ENCODE measurements around the gene HIRA.
A peak's percentile ranks its signal among the peaks of the same experiment; 100 is the strongest.

HIRA gene, protein sequence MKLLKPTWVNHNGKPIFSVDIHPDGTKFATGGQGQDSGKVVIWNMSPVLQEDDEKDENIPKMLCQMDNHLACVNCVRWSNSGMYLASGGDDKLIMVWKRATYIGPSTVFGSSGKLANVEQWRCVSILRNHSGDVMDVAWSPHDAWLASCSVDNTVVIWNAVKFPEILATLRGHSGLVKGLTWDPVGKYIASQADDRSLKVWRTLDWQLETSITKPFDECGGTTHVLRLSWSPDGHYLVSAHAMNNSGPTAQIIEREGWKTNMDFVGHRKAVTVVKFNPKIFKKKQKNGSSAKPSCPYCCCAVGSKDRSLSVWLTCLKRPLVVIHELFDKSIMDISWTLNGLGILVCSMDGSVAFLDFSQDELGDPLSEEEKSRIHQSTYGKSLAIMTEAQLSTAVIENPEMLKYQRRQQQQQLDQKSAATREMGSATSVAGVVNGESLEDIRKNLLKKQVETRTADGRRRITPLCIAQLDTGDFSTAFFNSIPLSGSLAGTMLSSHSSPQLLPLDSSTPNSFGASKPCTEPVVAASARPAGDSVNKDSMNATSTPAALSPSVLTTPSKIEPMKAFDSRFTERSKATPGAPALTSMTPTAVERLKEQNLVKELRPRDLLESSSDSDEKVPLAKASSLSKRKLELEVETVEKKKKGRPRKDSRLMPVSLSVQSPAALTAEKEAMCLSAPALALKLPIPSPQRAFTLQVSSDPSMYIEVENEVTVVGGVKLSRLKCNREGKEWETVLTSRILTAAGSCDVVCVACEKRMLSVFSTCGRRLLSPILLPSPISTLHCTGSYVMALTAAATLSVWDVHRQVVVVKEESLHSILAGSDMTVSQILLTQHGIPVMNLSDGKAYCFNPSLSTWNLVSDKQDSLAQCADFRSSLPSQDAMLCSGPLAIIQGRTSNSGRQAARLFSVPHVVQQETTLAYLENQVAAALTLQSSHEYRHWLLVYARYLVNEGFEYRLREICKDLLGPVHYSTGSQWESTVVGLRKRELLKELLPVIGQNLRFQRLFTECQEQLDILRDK

DNA sequence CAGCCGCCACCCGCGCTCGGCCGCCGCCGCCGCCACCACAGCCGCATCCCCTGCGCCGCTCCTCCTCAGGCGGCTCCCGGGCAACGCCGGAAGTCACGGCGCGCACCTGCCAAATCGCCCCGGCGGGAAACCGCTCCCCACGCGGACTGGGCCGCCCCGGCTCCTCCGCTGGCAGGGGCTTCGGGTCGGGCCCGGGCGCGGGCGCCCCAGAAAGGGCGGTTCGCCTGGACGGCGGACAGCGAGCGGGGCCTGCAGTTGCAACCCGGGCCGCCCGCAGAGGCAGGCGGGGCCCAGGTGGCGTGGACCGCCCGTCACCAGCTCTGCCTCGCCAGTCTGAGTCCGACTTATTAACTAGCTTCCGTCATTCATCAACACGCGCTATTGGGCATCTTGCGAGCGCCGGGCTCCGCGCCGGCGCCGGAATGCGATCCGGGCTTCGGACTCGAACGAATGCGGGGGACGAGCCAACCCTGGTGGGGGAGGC lies at the start of gene HIRA:
TSS of gene HIRA (minus strand) at position 85 of the 484 bp plus-strand sequence. CDS start 257 bp downstream, outside the sequence.
- peak within 1 kb of the TSS; percentile 86 for H3K4me3 ChIP-seq (ENCODE audit: low read depth, low read length)
- in situ Hi-C loops (cut with HindIII; ENCODE audit: low sequenced_read_pairs) = no loop called here
- peak; percentile 83 for DNase-seq (ENCODE audit: low read depth, low spot score)
- no peak for TF ChIP-seq CTCF (IDR thresholded peaks at IDR 0.05; ENCODE audit: low read depth, low read length)

GRCh38 chr22:19480789-19481188 lies 49.3 kb upstream of the HIRA start:
- H3K4me3 ChIP-seq (ENCODE audit: low read depth, low read length) = peak overlapping the region; percentile 94
- no peak for TF ChIP-seq CTCF (IDR thresholded peaks at IDR 0.05; ENCODE audit: low read depth, low read length)
- no peak for DNase-seq (ENCODE audit: low read depth, low spot score)
- in situ Hi-C loops (cut with HindIII; ENCODE audit: low sequenced_read_pairs) = no loop called here

GRCh38 chr22:19480173-19480568 lies 48.6 kb upstream of the HIRA start:
- no peak for TF ChIP-seq CTCF (IDR thresholded peaks at IDR 0.05; ENCODE audit: low read depth, low read length)
- no peak for DNase-seq (ENCODE audit: low read depth, low spot score)
- peak overlapping the region; percentile 94 for H3K4me3 ChIP-seq (ENCODE audit: low read depth, low read length)

DNA sequence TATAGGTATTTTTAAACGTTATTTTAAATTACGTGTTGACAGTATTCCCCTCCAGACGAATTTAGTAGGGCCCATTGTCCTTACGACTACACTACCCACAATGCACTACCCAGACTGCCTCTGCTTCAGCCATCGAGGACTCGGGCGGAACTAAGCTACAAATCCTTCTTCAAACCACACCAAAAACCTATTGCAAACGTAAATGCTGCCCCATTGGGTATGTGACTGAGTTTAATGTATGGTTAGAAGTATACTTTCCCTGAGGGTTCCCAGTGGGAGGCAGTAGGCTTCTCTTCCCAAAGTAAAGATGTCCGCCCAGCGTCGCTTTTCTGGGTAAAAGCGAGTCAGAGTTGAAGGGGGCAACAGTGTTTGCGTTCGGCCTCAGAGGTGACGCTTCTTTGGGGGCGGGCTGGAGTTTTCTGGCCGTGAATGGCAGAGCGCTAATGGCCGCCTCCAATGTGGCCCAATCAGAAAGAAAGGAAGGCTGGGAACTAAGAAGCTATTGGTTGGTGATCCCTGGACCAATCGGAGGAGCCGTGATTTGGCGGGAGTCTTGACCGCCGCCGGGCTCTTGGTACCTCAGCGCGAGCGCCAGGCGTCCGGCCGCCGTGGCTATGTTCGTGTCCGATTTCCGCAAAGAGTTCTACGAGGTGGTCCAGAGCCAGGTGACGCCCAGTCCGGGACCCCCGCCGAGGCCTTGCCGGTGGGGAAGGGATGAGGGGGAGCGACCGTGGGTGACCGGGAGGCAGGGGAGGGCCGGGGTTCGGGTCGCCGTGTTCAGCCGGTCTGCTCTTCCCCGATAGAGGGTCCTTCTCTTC lies 48.0 kb upstream of the HIRA start, which contains the start of gene CDC45:
TSS of gene CDC45 (plus strand) at position 566 of the 818 bp plus-strand sequence. CDS start at position 615, 49 bp downstream.
- H3K4me3 ChIP-seq (ENCODE audit: low read depth, low read length) = peak within 1 kb of the TSS; percentile 94
- TF ChIP-seq CTCF (IDR thresholded peaks at IDR 0.05; ENCODE audit: low read depth, low read length) = no peak
- in situ Hi-C loops (cut with HindIII; ENCODE audit: low sequenced_read_pairs) = no loop called here
- peak; percentile 99 for DNase-seq (ENCODE audit: low read depth, low spot score)

More at GRCh38 chr22:19480173-19480568, 48.6 kb upstream of the HIRA start:
- in situ Hi-C loops (cut with HindIII; ENCODE audit: low sequenced_read_pairs) = no loop called here

DNA sequence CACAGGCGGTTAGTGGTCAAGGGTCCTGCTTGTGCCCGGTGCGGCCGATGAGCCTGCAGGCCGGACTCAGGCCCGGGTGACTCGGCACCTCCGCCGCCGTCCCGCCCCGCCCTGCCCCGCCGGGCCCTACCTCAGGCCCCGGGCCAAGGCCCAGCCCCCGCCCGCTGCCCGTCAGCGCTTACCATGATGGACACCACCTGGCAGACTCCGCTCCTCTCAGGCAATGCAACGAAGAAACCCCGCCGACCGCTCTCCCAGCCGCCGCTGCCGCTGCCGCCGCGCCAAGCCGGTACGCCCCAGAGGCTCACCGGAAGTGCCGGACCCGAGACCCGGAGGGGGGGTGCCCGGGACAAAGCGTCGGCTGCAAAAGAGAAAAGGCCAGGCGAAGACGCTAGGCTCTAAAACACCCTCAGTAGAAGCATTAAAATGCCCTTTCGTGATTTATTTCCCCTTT lies 47.4 kb upstream of the HIRA start, which contains the start of gene UFD1:
TSS of gene UFD1 (minus strand) at position 293 of the 454 bp plus-strand sequence. CDS start at position 185, 108 bp downstream.
- no peak for DNase-seq (ENCODE audit: low read depth, low spot score)
- in situ Hi-C loops (cut with HindIII; ENCODE audit: low sequenced_read_pairs) = no loop called here
- no peak for TF ChIP-seq CTCF (IDR thresholded peaks at IDR 0.05; ENCODE audit: low read depth, low read length)
- peak within 1 kb of the TSS; percentile 94 for H3K4me3 ChIP-seq (ENCODE audit: low read depth, low read length)

Measured in astrocyte of the spinal cord (primary cell).